K562 (cell line): ENCODE data around the gene ZNF215. TPM values are rescaled to one million over a fixed set of nuclear protein-coding genes. Genes with fewer than 3 reads are reported as not detected.

ENCODE experiments used
- BMI1 ChIP-seq: fragments of 150-350 bp; IDR thresholded peaks from 2 replicates; pipeline ENCODE4 v1.6.1; 2014; ENCODE audit warnings: low read length
- CC2D1A ChIP-seq: fragments of 450-650 bp; IDR thresholded peaks from 2 replicates; pipeline ENCODE4 v1.6.1; 2017; ENCODE audit warnings: mild to moderate bottlenecking
- DPF2 ChIP-seq: fragments of 450-650 bp; IDR thresholded peaks from 2 replicates; pipeline ENCODE4 v1.6.1; 2016
- FOS ChIP-seq: IDR thresholded peaks from 3 replicates; pipeline ENCODE4 v1.6.1; 2011; ENCODE audit not compliant: insufficient read length; ENCODE audit errors: extremely low read depth
- FOXK1 ChIP-seq: sonication (generic); formaldehyde crosslinking; IDR thresholded peaks from 2 replicates; pipeline ENCODE4 v1.8.0; 2022; ENCODE audit warnings: missing genetic modification reagents, mild to moderate bottlenecking, borderline replicate concordance
- MCM5 ChIP-seq: fragments of 450-650 bp; IDR thresholded peaks from 2 replicates; pipeline ENCODE4 v1.6.1; 2016; ENCODE audit warnings: low read depth
- MYNN ChIP-seq, 2 experiments: sonication (generic); formaldehyde crosslinking in 1 of 2; IDR thresholded peaks; 2 replicates each; pipeline versions ENCODE4 v1.5.0 to v1.6.1; 2016 to 2020; ENCODE audit warnings: antibody characterized with exemption in 1 of 2, missing genetic modification reagents in 1 of 2
- NCOR1 ChIP-seq: fragments of 450-650 bp; IDR thresholded peaks from 2 replicates; pipeline ENCODE4 v1.6.1; 2016; ENCODE audit warnings: mild to moderate bottlenecking, moderate library complexity
- NRF1 ChIP-seq, 2 experiments: fragments of 450-650 bp; IDR thresholded peaks in 1 of 2; conservative IDR thresholded peaks in 1 of 2; 2 replicates each; pipeline ENCODE4 v1.6.1; 2014; ENCODE audit warnings: mild to moderate bottlenecking in 2 of 2
- RB1 ChIP-seq: fragments of 450-650 bp; IDR thresholded peaks from 2 replicates; pipeline ENCODE4 v1.6.1; 2017; ENCODE audit warnings: low read depth, mild to moderate bottlenecking
- RBFOX2 ChIP-seq: fragments of 200-400 bp; formaldehyde crosslinking; IDR thresholded peaks from 2 replicates; pipeline ENCODE4 v1.6.1; 2017; ENCODE audit warnings: low read depth, mild to moderate bottlenecking, low read length, moderate library complexity
- SAFB2 ChIP-seq: fragments of 200-400 bp; formaldehyde crosslinking; IDR thresholded peaks from 2 replicates; pipeline ENCODE4 v1.6.1; 2018; ENCODE audit warnings: borderline replicate concordance, low read length, low read depth, moderate library complexity; ENCODE audit not compliant: severe bottlenecking
- SMC3 ChIP-seq: conservative IDR thresholded peaks from 2 replicates; pipeline ENCODE4 v1.6.1; 2011; ENCODE audit warnings: low read depth, low read length, improper control_type of control experiment; ENCODE audit not compliant: insufficient read depth
- ZNF347 ChIP-seq: fragments of 450-650 bp; formaldehyde crosslinking; IDR thresholded peaks from 2 replicates; pipeline ENCODE4 v1.4.0; 2020; ENCODE audit warnings: low read depth, mild to moderate bottlenecking, moderate library complexity
- ZNF764 ChIP-seq: fragments of 250-450 bp; sonication (Bioruptor Pico); IDR thresholded peaks from 2 replicates; pipeline ENCODE4 v1.4.0; 2020; ENCODE audit warnings: low read depth, mild to moderate bottlenecking, moderate library complexity
- ZSCAN29 ChIP-seq: fragments of 450-650 bp; IDR thresholded peaks from 2 replicates; pipeline ENCODE4 v1.6.1; 2017
- polyA plus RNA-seq, 8 experiments: library from polyadenylated mRNA; depleted of rRNA in 4 of 8; stranded (reverse) in 5 of 8; unstranded in 3 of 8; fragments of >200 nt; fragmentation: Nextera tagmentation in 2 of 8; fragmentation: Illumina TruSeq in 1 of 8; extraction: Ambion mirVana in 2 of 8; extraction: Trizol in 1 of 8; gene quantifications; 2 replicates each; pipeline versions ENCODE4 v1.2.1 to v1.2.3, GENCODE V29; 2011 to 2014; ENCODE audit warnings: inconsistent platforms in 1 of 8, missing spikeins in 1 of 8
- total RNA-seq, 7 experiments: library from RNA; depleted of rRNA in 6 of 7; stranded (reverse); fragments of >200 nt in 6 of 7; fragmentation: Illumina TruSeq in 2 of 7; extraction: Trizol in 2 of 7; gene quantifications; 2 replicates each; pipeline versions ENCODE4 v1.2.1 to v1.2.3, GENCODE V29; 2011 to 2021; ENCODE audit warnings: low replicate concordance in 1 of 7
- TF ChIP-seq, protein P1 (sequence below): fragments of 200-800 bp; sonication (Bioruptor generic); IDR thresholded peaks from 2 replicates; pipeline ENCODE4 v1.6.1; 2016; ENCODE audit warnings: missing genetic modification characterization, missing compliant biosample characterization
- TF ChIP-seq, protein P2 (sequence below): fragments of 450-650 bp; formaldehyde crosslinking; IDR thresholded peaks from 2 replicates; pipeline ENCODE4 v1.4.0; 2020; ENCODE audit warnings: mild to moderate bottlenecking, moderate library complexity
- TF ChIP-seq, protein P3 (sequence below): sonication (generic); formaldehyde crosslinking; IDR thresholded peaks from 2 replicates; pipeline ENCODE4 v1.8.1; 2023; ENCODE audit warnings: mild to moderate bottlenecking, missing genetic modification reagents

Gene ZNF215
- total and polyA plus RNA-seq, 9 of the 15 experiments (the other 6 are each of a cell fraction or from before 2014, with no cell fraction given) = 11.2 to 19.1 (median 14.2) TPM

DNA sequence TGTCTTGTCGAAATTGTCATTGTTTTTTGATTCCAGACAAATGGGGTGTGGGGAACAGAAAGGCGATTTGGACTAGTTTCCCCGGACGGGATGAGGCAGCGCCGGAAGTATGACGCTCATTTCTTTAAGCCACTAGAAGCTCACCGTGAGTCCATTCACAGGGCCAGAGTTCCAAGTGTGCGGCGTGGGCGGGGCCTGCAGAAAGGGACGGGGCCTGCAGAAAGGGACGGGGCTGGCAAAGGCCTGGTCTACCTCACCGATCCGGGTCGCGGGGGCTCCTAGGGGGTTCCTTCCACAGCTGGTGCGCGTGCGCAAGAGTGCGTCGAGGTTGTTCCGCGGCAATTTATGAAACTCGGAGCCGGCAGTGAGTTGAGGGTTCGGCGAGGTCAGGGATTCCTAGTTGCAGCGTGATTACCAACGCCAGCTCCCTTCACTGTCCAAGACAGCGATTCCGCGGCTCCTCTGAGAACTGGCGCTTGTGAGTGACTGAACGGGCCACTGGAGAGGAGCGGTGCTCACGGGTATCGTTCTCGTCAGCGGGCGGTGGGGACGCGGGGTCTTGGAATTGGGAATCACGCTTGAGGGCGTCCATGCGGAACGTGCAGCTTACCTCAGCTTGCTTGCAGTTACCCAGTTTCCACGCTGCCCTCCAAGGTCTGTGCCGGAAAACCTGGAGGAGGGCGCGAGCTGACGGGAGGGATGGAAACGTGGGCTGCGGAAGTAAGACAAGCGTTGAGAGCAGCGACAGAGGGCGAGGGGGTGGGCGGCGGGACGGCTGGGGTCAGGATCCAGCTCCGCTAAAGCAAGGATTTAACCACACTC lies at the start of gene ZNF215 (continued):
- TF ChIP-seq, protein P1, sequence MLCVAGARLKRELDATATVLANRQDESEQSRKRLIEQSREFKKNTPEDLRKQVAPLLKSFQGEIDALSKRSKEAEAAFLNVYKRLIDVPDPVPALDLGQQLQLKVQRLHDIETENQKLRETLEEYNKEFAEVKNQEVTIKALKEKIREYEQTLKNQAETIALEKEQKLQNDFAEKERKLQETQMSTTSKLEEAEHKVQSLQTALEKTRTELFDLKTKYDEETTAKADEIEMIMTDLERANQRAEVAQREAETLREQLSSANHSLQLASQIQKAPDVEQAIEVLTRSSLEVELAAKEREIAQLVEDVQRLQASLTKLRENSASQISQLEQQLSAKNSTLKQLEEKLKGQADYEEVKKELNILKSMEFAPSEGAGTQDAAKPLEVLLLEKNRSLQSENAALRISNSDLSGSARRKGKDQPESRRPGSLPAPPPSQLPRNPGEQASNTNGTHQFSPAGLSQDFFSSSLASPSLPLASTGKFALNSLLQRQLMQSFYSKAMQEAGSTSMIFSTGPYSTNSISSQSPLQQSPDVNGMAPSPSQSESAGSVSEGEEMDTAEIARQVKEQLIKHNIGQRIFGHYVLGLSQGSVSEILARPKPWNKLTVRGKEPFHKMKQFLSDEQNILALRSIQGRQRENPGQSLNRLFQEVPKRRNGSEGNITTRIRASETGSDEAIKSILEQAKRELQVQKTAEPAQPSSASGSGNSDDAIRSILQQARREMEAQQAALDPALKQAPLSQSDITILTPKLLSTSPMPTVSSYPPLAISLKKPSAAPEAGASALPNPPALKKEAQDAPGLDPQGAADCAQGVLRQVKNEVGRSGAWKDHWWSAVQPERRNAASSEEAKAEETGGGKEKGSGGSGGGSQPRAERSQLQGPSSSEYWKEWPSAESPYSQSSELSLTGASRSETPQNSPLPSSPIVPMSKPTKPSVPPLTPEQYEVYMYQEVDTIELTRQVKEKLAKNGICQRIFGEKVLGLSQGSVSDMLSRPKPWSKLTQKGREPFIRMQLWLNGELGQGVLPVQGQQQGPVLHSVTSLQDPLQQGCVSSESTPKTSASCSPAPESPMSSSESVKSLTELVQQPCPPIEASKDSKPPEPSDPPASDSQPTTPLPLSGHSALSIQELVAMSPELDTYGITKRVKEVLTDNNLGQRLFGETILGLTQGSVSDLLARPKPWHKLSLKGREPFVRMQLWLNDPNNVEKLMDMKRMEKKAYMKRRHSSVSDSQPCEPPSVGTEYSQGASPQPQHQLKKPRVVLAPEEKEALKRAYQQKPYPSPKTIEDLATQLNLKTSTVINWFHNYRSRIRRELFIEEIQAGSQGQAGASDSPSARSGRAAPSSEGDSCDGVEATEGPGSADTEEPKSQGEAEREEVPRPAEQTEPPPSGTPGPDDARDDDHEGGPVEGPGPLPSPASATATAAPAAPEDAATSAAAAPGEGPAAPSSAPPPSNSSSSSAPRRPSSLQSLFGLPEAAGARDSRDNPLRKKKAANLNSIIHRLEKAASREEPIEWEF = no peak
- no peak for TF ChIP-seq ZNF764 (CRISPR knock-in tag)
- TF ChIP-seq FOS = no peak
- TF ChIP-seq ZNF347 (CRISPR knock-in tag) = no peak
- TF ChIP-seq, protein P2, sequence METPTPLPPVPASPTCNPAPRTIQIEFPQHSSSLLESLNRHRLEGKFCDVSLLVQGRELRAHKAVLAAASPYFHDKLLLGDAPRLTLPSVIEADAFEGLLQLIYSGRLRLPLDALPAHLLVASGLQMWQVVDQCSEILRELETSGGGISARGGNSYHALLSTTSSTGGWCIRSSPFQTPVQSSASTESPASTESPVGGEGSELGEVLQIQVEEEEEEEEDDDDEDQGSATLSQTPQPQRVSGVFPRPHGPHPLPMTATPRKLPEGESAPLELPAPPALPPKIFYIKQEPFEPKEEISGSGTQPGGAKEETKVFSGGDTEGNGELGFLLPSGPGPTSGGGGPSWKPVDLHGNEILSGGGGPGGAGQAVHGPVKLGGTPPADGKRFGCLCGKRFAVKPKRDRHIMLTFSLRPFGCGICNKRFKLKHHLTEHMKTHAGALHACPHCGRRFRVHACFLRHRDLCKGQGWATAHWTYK (CRISPR knock-in tag) = 0 out of 2 replicates have a peak, but pooled peaks have one; percentile 50
- TF ChIP-seq CC2D1A = no peak
- no peak for TF ChIP-seq NCOR1
- TF ChIP-seq, protein P3, sequence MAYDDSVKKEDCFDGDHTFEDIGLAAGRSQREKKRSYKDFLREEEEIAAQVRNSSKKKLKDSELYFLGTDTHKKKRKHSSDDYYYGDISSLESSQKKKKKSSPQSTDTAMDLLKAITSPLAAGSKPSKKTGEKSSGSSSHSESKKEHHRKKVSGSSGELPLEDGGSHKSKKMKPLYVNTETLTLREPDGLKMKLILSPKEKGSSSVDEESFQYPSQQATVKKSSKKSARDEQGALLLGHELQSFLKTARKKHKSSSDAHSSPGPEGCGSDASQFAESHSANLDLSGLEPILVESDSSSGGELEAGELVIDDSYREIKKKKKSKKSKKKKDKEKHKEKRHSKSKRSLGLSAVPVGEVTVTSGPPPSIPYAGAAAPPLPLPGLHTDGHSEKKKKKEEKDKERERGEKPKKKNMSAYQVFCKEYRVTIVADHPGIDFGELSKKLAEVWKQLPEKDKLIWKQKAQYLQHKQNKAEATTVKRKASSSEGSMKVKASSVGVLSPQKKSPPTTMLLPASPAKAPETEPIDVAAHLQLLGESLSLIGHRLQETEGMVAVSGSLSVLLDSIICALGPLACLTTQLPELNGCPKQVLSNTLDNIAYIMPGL (CRISPR knock-in tag) = no peak; the same call in 1 of the 2 replicates
- TF ChIP-seq RBFOX2 = peak; percentile 92
- no peak for TF ChIP-seq BMI1
- 0 out of 2 replicates have a peak, but pooled peaks have one; percentile 9 for TF ChIP-seq RB1
- no peak for TF ChIP-seq MCM5
- no peak for TF ChIP-seq MYNN (IDR thresholded peaks at IDR 0.05)
- TF ChIP-seq MYNN (CRISPR knock-in tag; IDR thresholded peaks at IDR 0.05) = no peak
- TF ChIP-seq SMC3 = 0 out of 2 replicates have a peak, but pooled peaks have one; percentile 9
- TF ChIP-seq SAFB2 = no peak
- no peak for TF ChIP-seq FOXK1
- TF ChIP-seq ZSCAN29 = no peak
- TF ChIP-seq DPF2 = no peak
- TF ChIP-seq NRF1 (conservative IDR thresholded peaks at IDR 0.05 in 1 of 2, IDR thresholded peaks at IDR 0.05 in 1 of 2) = peak; percentile 93 to 94
